Measurements from ENCODE around the gene ADK.

ADK gene

DNA sequence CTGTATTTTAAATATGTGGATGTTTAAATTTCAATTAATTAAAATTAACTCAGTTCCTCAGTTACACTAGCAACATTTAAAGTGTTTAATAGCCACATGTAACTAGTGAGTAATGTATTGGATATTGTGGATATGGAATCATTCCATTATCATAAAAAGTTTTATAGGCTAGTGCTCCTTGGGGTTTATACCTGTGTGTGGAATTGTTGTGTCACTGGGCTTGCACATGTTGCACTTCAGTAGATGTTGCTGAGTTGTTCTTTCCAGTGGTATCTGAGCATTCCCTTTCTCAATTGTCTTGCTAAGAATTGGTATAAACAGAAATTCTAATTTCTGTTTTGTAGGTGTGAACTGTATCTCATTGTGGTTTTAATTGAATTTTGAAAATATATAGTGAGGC, 113.0 kb downstream of the ADK start:
- no peak for DNase-seq (ENCODE audit: low read depth, low spot score)
- Histone ChIP-seq H3K9me3 (ENCODE audit: control insufficient read depth, insufficient read depth, low read length) (no peaks in the 10 kb centered on the region), H3K27ac (ENCODE audit: low read length) (no peak overlapping the region), H3K4me1 (ENCODE audit: control insufficient read depth, insufficient read depth, low read length) (no peaks in the 10 kb centered on the region), H3K4me3 (ENCODE audit: low read length) (no peak overlapping the region), H3K36me3 (ENCODE audit: control insufficient read depth, insufficient read depth, low read length) (no peaks in the 10 kb centered on the region), H3K27me3 (ENCODE audit: control insufficient read depth, insufficient read depth, low read length) (no peaks in the 10 kb centered on the region)

DNA sequence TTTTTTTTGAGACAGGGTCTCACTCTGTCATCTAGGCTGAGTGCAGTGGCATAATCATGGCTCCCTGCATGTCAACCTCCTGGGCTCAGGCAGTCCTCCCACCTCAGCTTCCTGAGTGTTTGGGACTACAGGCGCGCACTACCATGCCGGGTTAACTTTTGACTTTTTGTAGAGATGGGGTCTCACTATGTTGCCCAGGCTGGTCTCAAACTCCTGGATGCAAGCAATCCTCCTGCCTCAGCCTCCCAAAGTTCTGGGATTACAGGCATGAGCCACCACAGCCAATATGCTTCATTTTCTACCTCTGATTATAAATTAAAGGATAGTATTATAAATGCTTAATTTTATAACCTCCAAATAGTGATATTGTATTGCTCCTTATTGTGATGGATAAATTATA, 121.3 kb downstream of the ADK start:
- Histone ChIP-seq H3K36me3 (ENCODE audit: control insufficient read depth, insufficient read depth, low read length) (no peaks in the 10 kb centered on the region), H3K4me1 (ENCODE audit: control insufficient read depth, insufficient read depth, low read length) (no peaks in the 10 kb centered on the region)
- WGBS (ENCODE audit: insufficient coverage, insufficient read length), result no CpG with 5 or more reads among the region's 3 CpGs

GRCh38 chr10:74275755-74276290, 124.8 kb downstream of the ADK start:
- Histone ChIP-seq H3K4me3 (ENCODE audit: low read length) (no peak overlapping the region), H3K27ac (ENCODE audit: low read length) (no peak overlapping the region), H3K36me3 (ENCODE audit: control insufficient read depth, insufficient read depth, low read length) (no peaks in the 10 kb centered on the region), H3K9me3 (ENCODE audit: control insufficient read depth, insufficient read depth, low read length) (no peaks in the 10 kb centered on the region), H3K4me1 (ENCODE audit: control insufficient read depth, insufficient read depth, low read length) (no peaks in the 10 kb centered on the region), H3K27me3 (ENCODE audit: control insufficient read depth, insufficient read depth, low read length) (no peaks in the 10 kb centered on the region)
- DNase-seq (ENCODE audit: low read depth, low spot score), result no peak
- WGBS (ENCODE audit: insufficient coverage, insufficient read length), result no CpG with 5 or more reads among the region's 6 CpGs

More for the DNA sequence above, 121.3 kb downstream of the ADK start:
- no peaks in the 10 kb centered on the region for H3K27me3 ChIP-seq (ENCODE audit: control insufficient read depth, insufficient read depth, low read length)
- no peak for DNase-seq (ENCODE audit: low read depth, low spot score)
- no peak overlapping the region for H3K4me3 ChIP-seq (ENCODE audit: low read length)
- no peak overlapping the region for H3K27ac ChIP-seq (ENCODE audit: low read length)
- no peaks in the 10 kb centered on the region for H3K9me3 ChIP-seq (ENCODE audit: control insufficient read depth, insufficient read depth, low read length)

GRCh38 chr10:74276416-74276815, 125.4 kb downstream of the ADK start:
- Histone ChIP-seq H3K36me3 (ENCODE audit: control insufficient read depth, insufficient read depth, low read length) (no peaks in the 10 kb centered on the region), H3K4me1 (ENCODE audit: control insufficient read depth, insufficient read depth, low read length) (no peaks in the 10 kb centered on the region), H3K27ac (ENCODE audit: low read length) (no peak overlapping the region), H3K9me3 (ENCODE audit: control insufficient read depth, insufficient read depth, low read length) (no peaks in the 10 kb centered on the region), H3K4me3 (ENCODE audit: low read length) (no peak overlapping the region), H3K27me3 (ENCODE audit: control insufficient read depth, insufficient read depth, low read length) (no peaks in the 10 kb centered on the region)
- DNase-seq (ENCODE audit: low read depth, low spot score), result no peak

DNA sequence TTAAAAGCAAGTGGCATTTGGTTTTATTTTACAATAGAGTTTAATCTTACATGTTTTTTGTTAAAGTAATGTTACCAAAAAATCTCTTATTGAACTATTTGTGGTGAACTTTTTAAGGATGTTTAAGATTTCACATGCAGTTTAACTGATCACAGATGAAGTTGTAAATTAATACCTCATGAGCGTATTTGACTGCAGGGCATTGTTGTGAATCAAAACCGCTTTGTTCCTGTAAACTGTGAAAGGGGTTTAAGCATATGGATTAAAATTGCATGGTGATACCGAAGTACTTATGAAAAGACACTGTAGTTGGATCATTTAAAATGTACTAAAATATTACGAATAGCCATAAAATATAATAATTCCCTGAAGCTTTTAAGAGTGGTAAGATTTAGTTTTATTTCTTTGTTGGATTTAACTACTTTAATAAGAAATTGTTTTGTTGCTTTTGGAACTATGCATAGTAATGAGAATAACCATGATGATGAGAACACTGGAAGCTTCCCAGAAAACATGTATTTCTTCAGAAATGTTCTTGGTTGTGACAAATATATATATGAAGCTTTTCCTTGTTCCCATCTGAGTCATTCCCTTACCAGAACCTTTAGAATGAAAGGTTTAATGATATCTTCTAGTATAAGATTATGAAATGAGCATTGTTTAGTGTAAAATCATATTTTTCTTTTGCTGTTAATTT, 131.3 kb downstream of the ADK start:
- Histone ChIP-seq H3K4me3 (ENCODE audit: low read length) (no peak overlapping the region), H3K9me3 (ENCODE audit: control insufficient read depth, insufficient read depth, low read length) (no peaks in the 10 kb centered on the region), H3K36me3 (ENCODE audit: control insufficient read depth, insufficient read depth, low read length) (no peaks in the 10 kb centered on the region), H3K27ac (ENCODE audit: low read length) (no peak overlapping the region), H3K4me1 (ENCODE audit: control insufficient read depth, insufficient read depth, low read length) (no peaks in the 10 kb centered on the region), H3K27me3 (ENCODE audit: control insufficient read depth, insufficient read depth, low read length) (no peaks in the 10 kb centered on the region)
- no peak for DNase-seq (ENCODE audit: low read depth, low spot score)
- WGBS (ENCODE audit: insufficient coverage, insufficient read length), result no CpG with 5 or more reads among the region's 4 CpGs

DNA sequence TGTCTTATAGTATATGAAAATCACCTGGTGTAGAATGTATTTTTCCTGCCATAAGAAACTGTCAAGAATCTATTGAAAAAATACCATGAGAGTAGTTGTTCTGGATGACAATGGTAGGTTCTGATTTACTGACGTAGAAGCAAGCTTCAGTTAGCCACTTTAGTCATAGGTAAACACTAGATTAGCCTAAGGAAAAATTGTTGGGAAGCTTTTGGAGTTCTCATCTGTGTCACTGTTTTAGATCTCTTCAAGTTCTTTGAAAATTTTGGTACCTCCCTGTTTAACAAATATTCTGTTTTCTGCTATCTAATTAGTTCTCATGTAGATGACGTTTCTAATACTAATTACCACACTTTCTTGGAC, 131.8 kb downstream of the ADK start:
- H3K27me3 ChIP-seq (ENCODE audit: control insufficient read depth, insufficient read depth, low read length), result no peaks in the 10 kb centered on the region
- WGBS (ENCODE audit: insufficient coverage, insufficient read length), result 100% methylated on average over 1 of the region's 2 CpGs
- H3K4me1 ChIP-seq (ENCODE audit: control insufficient read depth, insufficient read depth, low read length), result no peaks in the 10 kb centered on the region
- no peak for DNase-seq (ENCODE audit: low read depth, low spot score)
- no peak overlapping the region for H3K27ac ChIP-seq (ENCODE audit: low read length)
- no peaks in the 10 kb centered on the region for H3K36me3 ChIP-seq (ENCODE audit: control insufficient read depth, insufficient read depth, low read length)
- no peaks in the 10 kb centered on the region for H3K9me3 ChIP-seq (ENCODE audit: control insufficient read depth, insufficient read depth, low read length)
- H3K4me3 ChIP-seq (ENCODE audit: low read length), result no peak overlapping the region

- no peak for DNase-seq (ENCODE audit: low read depth, low spot score)
- Histone ChIP-seq H3K4me3 (ENCODE audit: low read length) (no peak overlapping the region), H3K36me3 (ENCODE audit: control insufficient read depth, insufficient read depth, low read length) (no peaks in the 10 kb centered on the region), H3K9me3 (ENCODE audit: control insufficient read depth, insufficient read depth, low read length) (no peaks in the 10 kb centered on the region), H3K27ac (ENCODE audit: low read length) (no peak overlapping the region), H3K4me1 (ENCODE audit: control insufficient read depth, insufficient read depth, low read length) (no peaks in the 10 kb centered on the region), H3K27me3 (ENCODE audit: control insufficient read depth, insufficient read depth, low read length) (no peaks in the 10 kb centered on the region)
- WGBS (ENCODE audit: insufficient coverage, insufficient read length), result no CpG with 5 or more reads among the region's 3 CpGs
Observed at GRCh38 chr10:74289188-74289587, 138.2 kb downstream of the ADK start.

DNA sequence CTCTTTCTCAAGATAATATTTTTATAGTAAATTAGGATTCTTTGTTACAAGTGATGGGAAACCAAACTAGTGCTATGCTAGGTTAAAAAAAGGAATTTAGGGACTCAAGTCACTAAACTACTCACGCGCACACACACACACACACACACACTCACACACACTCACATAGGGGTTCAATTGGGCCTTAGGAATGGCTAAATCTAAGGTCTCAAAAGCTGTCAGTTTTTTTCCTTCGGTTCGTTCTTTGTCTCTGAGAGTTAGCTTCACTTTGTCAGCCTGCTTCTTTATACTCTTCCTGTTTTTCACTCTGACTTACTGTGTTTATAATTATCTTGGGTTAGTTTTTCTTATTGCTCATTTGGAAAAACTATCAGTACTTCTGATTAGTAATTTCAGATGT, 138.9 kb downstream of the ADK start:
- H3K27ac ChIP-seq (ENCODE audit: low read length), result no peak overlapping the region
- no peak for DNase-seq (ENCODE audit: low read depth, low spot score)
- no CpG with 5 or more reads among the region's 4 CpGs for WGBS (ENCODE audit: insufficient coverage, insufficient read length)
- no peak overlapping the region for H3K4me3 ChIP-seq (ENCODE audit: low read length)
- no peaks in the 10 kb centered on the region for H3K9me3 ChIP-seq (ENCODE audit: control insufficient read depth, insufficient read depth, low read length)
- no peaks in the 10 kb centered on the region for H3K36me3 ChIP-seq (ENCODE audit: control insufficient read depth, insufficient read depth, low read length)
- no peaks in the 10 kb centered on the region for H3K27me3 ChIP-seq (ENCODE audit: control insufficient read depth, insufficient read depth, low read length)
- no peaks in the 10 kb centered on the region for H3K4me1 ChIP-seq (ENCODE audit: control insufficient read depth, insufficient read depth, low read length)

- H3K9me3 ChIP-seq (ENCODE audit: control insufficient read depth, insufficient read depth, low read length), result no peaks in the 10 kb centered on the region
- no peaks in the 10 kb centered on the region for H3K4me1 ChIP-seq (ENCODE audit: control insufficient read depth, insufficient read depth, low read length)
- no peaks in the 10 kb centered on the region for H3K27me3 ChIP-seq (ENCODE audit: control insufficient read depth, insufficient read depth, low read length)
- WGBS (ENCODE audit: insufficient coverage, insufficient read length), result no CpG with 5 or more reads among the region's 1 CpG
- H3K27ac ChIP-seq (ENCODE audit: low read length), result no peak overlapping the region
- no peaks in the 10 kb centered on the region for H3K36me3 ChIP-seq (ENCODE audit: control insufficient read depth, insufficient read depth, low read length)
- no peak overlapping the region for H3K4me3 ChIP-seq (ENCODE audit: low read length)
- DNase-seq (ENCODE audit: low read depth, low spot score), result no peak
Observed at GRCh38 chr10:74290708-74291107, 139.7 kb downstream of the ADK start.

DNA sequence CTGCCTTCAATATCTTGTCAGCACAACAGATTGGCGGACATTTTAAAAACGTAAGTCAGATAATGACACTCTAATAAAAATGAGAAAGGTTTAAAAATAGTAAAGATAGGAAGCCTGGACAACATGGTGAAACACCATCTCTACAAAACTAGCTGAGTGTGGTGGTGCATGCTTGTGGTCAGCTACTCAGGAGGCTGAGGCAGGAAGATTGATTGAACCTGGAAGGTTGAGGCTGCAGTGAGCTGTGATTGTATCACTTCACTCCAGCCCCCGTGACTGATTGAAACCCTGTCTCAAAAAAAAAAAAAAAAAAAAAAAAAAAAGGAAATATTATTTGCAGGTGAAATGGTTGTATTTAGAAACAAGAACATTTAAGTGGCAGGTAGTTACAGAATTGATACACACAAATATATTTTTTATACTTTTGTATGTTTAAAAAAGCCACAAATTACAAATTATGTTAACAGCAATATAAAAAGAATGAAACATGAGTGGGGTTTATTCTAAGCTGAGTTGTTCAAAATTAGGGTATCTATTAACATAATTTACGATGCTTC, 141.9 kb downstream of the ADK start:
- no peaks in the 10 kb centered on the region for H3K4me1 ChIP-seq (ENCODE audit: control insufficient read depth, insufficient read depth, low read length)
- H3K27me3 ChIP-seq (ENCODE audit: control insufficient read depth, insufficient read depth, low read length), result no peaks in the 10 kb centered on the region
- DNase-seq (ENCODE audit: low read depth, low spot score), result no peak
- no peak overlapping the region for H3K4me3 ChIP-seq (ENCODE audit: low read length)
- no peaks in the 10 kb centered on the region for H3K36me3 ChIP-seq (ENCODE audit: control insufficient read depth, insufficient read depth, low read length)
- H3K9me3 ChIP-seq (ENCODE audit: control insufficient read depth, insufficient read depth, low read length), result no peaks in the 10 kb centered on the region
- no CpG with 5 or more reads among the region's 4 CpGs for WGBS (ENCODE audit: insufficient coverage, insufficient read length)
- H3K27ac ChIP-seq (ENCODE audit: low read length), result no peak overlapping the region

Measured in iPS DF 6.9 (cell line).